ENCODE measurements around the gene SLC7A11.
"Not testable (repeated sequence)": the region's sequence is repeated elsewhere in the genome, so short reads cannot be mapped to it uniquely, and the experiment has no call there.

Gene SLC7A11

GRCh38 chr4:138241281-138242075 is 671 bp downstream of the SLC7A11 start:
- ChIA-PET POLR2A (interaction anchor here (0.6 to 1.7 kb wide), 4 partner anchors 11 to 266 kb away, joined by 3 to 6 read pairs (median 3); no protein-coding TSS in a partner anchor), CTCF (interaction anchor here (0.7 kb wide), 1 partner anchor 302 kb away, joined by 3 read pairs; no protein-coding TSS in a partner anchor)
- H3K4me3 ChIP-seq (ENCODE audit: low read depth, low read length), result peak overlapping the region; percentile 71
- no peak for DNase-seq (ENCODE audit: low read depth, low spot score)
- no peak for TF ChIP-seq CTCF (IDR thresholded peaks at IDR 0.05; ENCODE audit: insufficient read depth, low read length, missing control alignments)

- ChIA-PET POLR2A (no interaction called here), CTCF (no interaction called here)
- DNase-seq (ENCODE audit: low read depth, low spot score), result no peak
- no peak for TF ChIP-seq CTCF (IDR thresholded peaks at IDR 0.05; ENCODE audit: insufficient read depth, low read length, missing control alignments)
- peak overlapping the region; percentile 71 for H3K4me3 ChIP-seq (ENCODE audit: low read depth, low read length)
Observed at GRCh38 chr4:138239491-138239890, 2.7 kb downstream of the SLC7A11 start.

GRCh38 chr4:138238521-138239292 is 3.4 kb downstream of the SLC7A11 start:
- ChIA-PET POLR2A (no interaction called here), CTCF (no interaction called here)
- peak overlapping the region; percentile 71 for H3K4me3 ChIP-seq (ENCODE audit: low read depth, low read length)
- no peak for TF ChIP-seq CTCF (IDR thresholded peaks at IDR 0.05; ENCODE audit: insufficient read depth, low read length, missing control alignments)
- no peak for DNase-seq (ENCODE audit: low read depth, low spot score)

GRCh38 chr4:138237132-138237531 is 5.0 kb downstream of the SLC7A11 start:
- H3K4me3 ChIP-seq (ENCODE audit: low read depth, low read length); DNase-seq (ENCODE audit: low read depth, low spot score); POLR2A ChIA-PET: not testable (repeated sequence)
- CTCF ChIA-PET, result interaction anchor here (1.3 kb wide), 1 partner anchor 285 kb away, joined by 6 read pairs; no protein-coding TSS in a partner anchor

GRCh38 chr4:138236037-138236436 is 6.1 kb downstream of the SLC7A11 start:
- POLR2A ChIA-PET, result no interaction called here
- CTCF ChIA-PET, result interaction anchor here (1.3 kb wide), 1 partner anchor 286 kb away, joined by 6 read pairs; no protein-coding TSS in a partner anchor
- no peak for DNase-seq (ENCODE audit: low read depth, low spot score)
- no peak for TF ChIP-seq CTCF (IDR thresholded peaks at IDR 0.05; ENCODE audit: insufficient read depth, low read length, missing control alignments)
- no peak overlapping the region for H3K4me3 ChIP-seq (ENCODE audit: low read depth, low read length)

GRCh38 chr4:138235419-138235952 is 6.7 kb downstream of the SLC7A11 start:
- no peak overlapping the region for H3K4me3 ChIP-seq (ENCODE audit: low read depth, low read length)
- ChIA-PET CTCF (interaction anchor here (1.0 to 1.3 kb wide), 2 partner anchors 286 to 446 kb away, joined by 3 to 6 read pairs; no protein-coding TSS in a partner anchor), POLR2A (no interaction called here)
- DNase-seq (ENCODE audit: low read depth, low spot score), result peak; percentile 78
- no peak for TF ChIP-seq CTCF (IDR thresholded peaks at IDR 0.05; ENCODE audit: insufficient read depth, low read length, missing control alignments)

Data from AG04449 (cell line).